ENCODE data around the gene MYCBPAP. TPM values are rescaled to one million over a fixed set of nuclear protein-coding genes. Genes with fewer than 3 reads are reported as not detected.

Gene MYCBPAP
- total RNA-seq, 1 donor from 2014 or later, result 1.3 TPM

- no peaks in the 10 kb centered on the region for H3K27me3 ChIP-seq
- H3K4me3 ChIP-seq, result no peak overlapping the region
- no peaks in the 10 kb centered on the region for H3K4me1 ChIP-seq
- H3K36me3 ChIP-seq, result no peaks in the 10 kb centered on the region
- TF ChIP-seq CTCF (IDR thresholded peaks at IDR 0.05), result no peak
- H3K27ac ChIP-seq, result no peak overlapping the region
- intact Hi-C loops (cut with DNase I), result no loop called here
- DNase-seq (no peak), ATAC-seq (no peak)
- no peaks in the 10 kb centered on the region for H3K9me3 ChIP-seq
Observed at GRCh38 chr17:50505591-50506130, 2.6 kb upstream of the MYCBPAP start.

- H3K4me1 ChIP-seq, result no peaks in the 10 kb centered on the region
- DNase-seq (no peak), ATAC-seq (no peak)
- TF ChIP-seq CTCF (IDR thresholded peaks at IDR 0.05), result no peak
- no peaks in the 10 kb centered on the region for H3K36me3 ChIP-seq
- H3K27me3 ChIP-seq, result no peaks in the 10 kb centered on the region
- no peak overlapping the region for H3K4me3 ChIP-seq
- H3K27ac ChIP-seq, result no peak overlapping the region
- intact Hi-C loops (cut with DNase I), result no loop called here
- no peaks in the 10 kb centered on the region for H3K9me3 ChIP-seq
Observed at GRCh38 chr17:50506298-50506697, 1.9 kb upstream of the MYCBPAP start.

GRCh38 chr17:50508573-50509460 is 578 bp downstream of the MYCBPAP start:
- H3K27ac ChIP-seq, result peak overlapping the region; percentile 55
- intact Hi-C loops (cut with DNase I), result no loop called here
- DNase-seq (no peak), ATAC-seq (no peak)
- no peaks in the 10 kb centered on the region for H3K27me3 ChIP-seq
- H3K4me1 ChIP-seq, result no peaks in the 10 kb centered on the region
- H3K4me3 ChIP-seq, result peak overlapping the region; percentile 61
- no peaks in the 10 kb centered on the region for H3K36me3 ChIP-seq
- H3K9me3 ChIP-seq, result no peaks in the 10 kb centered on the region
- TF ChIP-seq CTCF (IDR thresholded peaks at IDR 0.05), result peak; percentile 27

- H3K4me3 ChIP-seq, result no peak overlapping the region
- no peaks in the 10 kb centered on the region for H3K4me1 ChIP-seq
- DNase-seq (no peak), ATAC-seq (no peak)
- no peak for TF ChIP-seq CTCF (IDR thresholded peaks at IDR 0.05)
- intact Hi-C loops (cut with DNase I), result no loop called here
- no peaks in the 10 kb centered on the region for H3K9me3 ChIP-seq
- H3K27me3 ChIP-seq, result no peaks in the 10 kb centered on the region
- H3K36me3 ChIP-seq, result no peaks in the 10 kb centered on the region
- H3K27ac ChIP-seq, result no peak overlapping the region
Observed at GRCh38 chr17:50511058-50511457, 2.8 kb downstream of the MYCBPAP start.

GRCh38 chr17:50513495-50513894 is 5.3 kb downstream of the MYCBPAP start:
- Histone ChIP-seq H3K9me3 (no peaks in the 10 kb centered on the region), H3K4me3 (no peak overlapping the region), H3K27me3 (no peaks in the 10 kb centered on the region), H3K27ac (no peak overlapping the region), H3K4me1 (no peaks in the 10 kb centered on the region), H3K36me3 (no peaks in the 10 kb centered on the region)
- ATAC-seq (no peak), DNase-seq (no peak)
- intact Hi-C loops (cut with DNase I), result no loop called here
- TF ChIP-seq CTCF (IDR thresholded peaks at IDR 0.05), result no peak

Measured in upper lobe of right lung (tissue), 1 donor.